ENCODE data around the gene PEAK1. TPM values are rescaled to one million over a fixed set of nuclear protein-coding genes. Genes with fewer than 3 reads are reported as not detected.

PEAK1 gene
- total and polyA plus RNA-seq, 2 experiments from 2014 or later, result 7.8 to 34.1 TPM

GRCh38 chr15:77376770-77377169 is 43.1 kb downstream of the PEAK1 start (continued):
- no peak for TF ChIP-seq ZNF462 (CRISPR knock-in tag; IDR thresholded peaks at IDR 0.05)
- TF ChIP-seq, protein P1, sequence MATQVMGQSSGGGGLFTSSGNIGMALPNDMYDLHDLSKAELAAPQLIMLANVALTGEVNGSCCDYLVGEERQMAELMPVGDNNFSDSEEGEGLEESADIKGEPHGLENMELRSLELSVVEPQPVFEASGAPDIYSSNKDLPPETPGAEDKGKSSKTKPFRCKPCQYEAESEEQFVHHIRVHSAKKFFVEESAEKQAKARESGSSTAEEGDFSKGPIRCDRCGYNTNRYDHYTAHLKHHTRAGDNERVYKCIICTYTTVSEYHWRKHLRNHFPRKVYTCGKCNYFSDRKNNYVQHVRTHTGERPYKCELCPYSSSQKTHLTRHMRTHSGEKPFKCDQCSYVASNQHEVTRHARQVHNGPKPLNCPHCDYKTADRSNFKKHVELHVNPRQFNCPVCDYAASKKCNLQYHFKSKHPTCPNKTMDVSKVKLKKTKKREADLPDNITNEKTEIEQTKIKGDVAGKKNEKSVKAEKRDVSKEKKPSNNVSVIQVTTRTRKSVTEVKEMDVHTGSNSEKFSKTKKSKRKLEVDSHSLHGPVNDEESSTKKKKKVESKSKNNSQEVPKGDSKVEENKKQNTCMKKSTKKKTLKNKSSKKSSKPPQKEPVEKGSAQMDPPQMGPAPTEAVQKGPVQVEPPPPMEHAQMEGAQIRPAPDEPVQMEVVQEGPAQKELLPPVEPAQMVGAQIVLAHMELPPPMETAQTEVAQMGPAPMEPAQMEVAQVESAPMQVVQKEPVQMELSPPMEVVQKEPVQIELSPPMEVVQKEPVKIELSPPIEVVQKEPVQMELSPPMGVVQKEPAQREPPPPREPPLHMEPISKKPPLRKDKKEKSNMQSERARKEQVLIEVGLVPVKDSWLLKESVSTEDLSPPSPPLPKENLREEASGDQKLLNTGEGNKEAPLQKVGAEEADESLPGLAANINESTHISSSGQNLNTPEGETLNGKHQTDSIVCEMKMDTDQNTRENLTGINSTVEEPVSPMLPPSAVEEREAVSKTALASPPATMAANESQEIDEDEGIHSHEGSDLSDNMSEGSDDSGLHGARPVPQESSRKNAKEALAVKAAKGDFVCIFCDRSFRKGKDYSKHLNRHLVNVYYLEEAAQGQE (IDR thresholded peaks at IDR 0.05; ENCODE audit: unreplicated experiment), result no peak

DNA sequence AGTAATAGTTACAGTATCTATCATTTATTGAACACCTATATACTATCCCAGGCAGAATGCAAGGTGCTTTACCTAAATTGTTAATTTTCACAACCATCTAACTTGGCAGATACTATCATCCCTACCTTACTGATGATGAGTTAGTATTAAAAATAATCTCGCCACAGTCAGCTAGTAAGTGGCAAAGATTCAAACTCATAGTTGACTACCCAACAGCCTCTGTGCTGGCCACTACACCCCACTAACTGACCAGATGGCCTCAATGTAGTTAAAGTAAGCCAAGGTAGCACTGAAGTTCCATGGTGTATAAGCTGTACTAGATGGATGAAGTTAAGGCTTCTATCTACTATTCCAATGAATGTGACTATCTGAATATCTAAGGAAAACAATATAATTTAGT is 44.8 kb downstream of the PEAK1 start:
- Mint-ChIP-seq H3K27ac (no peak overlapping the region), H3K4me1 (peaks cover 8% of the 10 kb centered on the region)
- no peak overlapping the region for H3K4me2 ChIP-seq
- TF ChIP-seq CREB1 (CRISPR knock-in tag; IDR thresholded peaks at IDR 0.05; ENCODE audit: low read depth) (no peak), EZH2 (IDR thresholded peaks at IDR 0.05; ENCODE audit: low read depth, unreplicated experiment) (no peak), JUNB (IDR thresholded peaks at IDR 0.05; ENCODE audit: unreplicated experiment) (no peak), ZNF331 (CRISPR knock-in tag; IDR thresholded peaks at IDR 0.05; ENCODE audit: low read depth) (no peak), NANOG (IDR thresholded peaks at IDR 0.05; ENCODE audit: borderline replicate concordance) (no peak), STAT1 (IDR thresholded peaks at IDR 0.05; ENCODE audit: unreplicated experiment) (no peak)

More for the DNA sequence above, 44.8 kb downstream of the PEAK1 start:
- Histone ChIP-seq H3K36me3 (ENCODE audit: insufficient read depth) (no peaks in the 10 kb centered on the region), H3F3A (replicated peaks; ENCODE audit: low read depth) (no peaks in the 10 kb centered on the region), H3K9me2 (ENCODE audit: insufficient read depth) (no peaks in the 10 kb centered on the region), H4K20me1 (replicated peaks; ENCODE audit: insufficient read depth) (peaks cover 3% of the 10 kb centered on the region; the same call in 1 of the 2 replicates), H3K4me1 (ENCODE audit: insufficient read depth) (no peaks in the 10 kb centered on the region), H3K4me3 (no peak overlapping the region), H3K79me2 (replicated peaks; ENCODE audit: insufficient read depth) (peaks cover 35% of the 10 kb centered on the region), H2AFZ (no peak overlapping the region), H3K27me3 (ENCODE audit: insufficient read depth) (no peaks in the 10 kb centered on the region), H3K27ac (ENCODE audit: low read depth) (no peak overlapping the region)
- H3K36me3 Mint-ChIP-seq (ENCODE audit: low read depth), result no peaks in the 10 kb centered on the region; the same call in 2 of the 3 replicates
- H3K4me3 Mint-ChIP-seq, result no peak overlapping the region
- no peaks in the 10 kb centered on the region for H3K9me3 Mint-ChIP-seq
- no peaks in the 10 kb centered on the region for H3K27me3 Mint-ChIP-seq (ENCODE audit: insufficient read depth, low read depth, poor library complexity)
- DNase-seq (ENCODE audit: low spot score), result no peak
- no peak for ATAC-seq
